KOPT-K1 (cell line): Measurements from ENCODE around the gene NCKAP5.

Experiments used
- H3K27ac ChIP-seq: fragments of 200-600 bp; sonication (generic); 2 replicates; pipeline ENCODE4 v1.5.1; 2016; ENCODE audit warnings: antibody characterized with exemption, mild to moderate bottlenecking, low read depth, low read length; ENCODE audit not compliant: poor library complexity, severe bottlenecking
- H3K36me3 ChIP-seq: fragments of 200-600 bp; sonication (generic); 2 replicates; pipeline ENCODE4 v1.5.1; 2017; ENCODE audit warnings: antibody characterized with exemption, mild to moderate bottlenecking, low read length, moderate library complexity; ENCODE audit not compliant: insufficient read depth
- H3K9me3 ChIP-seq: fragments of 200-600 bp; sonication (generic); 2 replicates; pipeline ENCODE4 v1.5.1; 2017; ENCODE audit warnings: antibody characterized with exemption, low read length, mild to moderate bottlenecking; ENCODE audit not compliant: insufficient read depth, poor library complexity, severe bottlenecking

NCKAP5 gene

GRCh38 chr2:133369901-133370658 lies 198.2 kb downstream of the NCKAP5 start:
- H3K9me3 ChIP-seq: no peaks in the 10 kb centered on the region
- no peak overlapping the region for H3K27ac ChIP-seq
- no peaks in the 10 kb centered on the region for H3K36me3 ChIP-seq

DNA sequence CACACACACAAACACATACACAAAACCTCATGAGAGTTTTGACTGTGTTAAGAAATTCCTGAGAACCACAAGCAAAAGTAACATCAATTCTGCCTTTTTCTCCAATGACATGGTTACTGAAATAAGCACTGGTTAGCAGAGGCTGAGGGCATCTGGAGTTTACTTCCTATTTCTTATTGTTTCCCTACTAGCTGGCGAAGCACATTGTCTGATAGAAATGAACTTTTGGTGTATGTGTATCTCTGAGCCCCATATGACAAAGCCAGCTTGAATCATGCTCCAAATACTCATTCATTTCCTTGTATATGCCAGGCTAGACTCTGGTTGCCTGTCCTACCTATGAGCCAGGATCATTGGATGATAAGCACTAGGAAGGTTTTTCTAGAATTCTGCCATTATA lies 203.1 kb downstream of the NCKAP5 start:
- Histone ChIP-seq H3K9me3 (no peaks in the 10 kb centered on the region), H3K36me3 (no peaks in the 10 kb centered on the region), H3K27ac (no peak overlapping the region)

DNA sequence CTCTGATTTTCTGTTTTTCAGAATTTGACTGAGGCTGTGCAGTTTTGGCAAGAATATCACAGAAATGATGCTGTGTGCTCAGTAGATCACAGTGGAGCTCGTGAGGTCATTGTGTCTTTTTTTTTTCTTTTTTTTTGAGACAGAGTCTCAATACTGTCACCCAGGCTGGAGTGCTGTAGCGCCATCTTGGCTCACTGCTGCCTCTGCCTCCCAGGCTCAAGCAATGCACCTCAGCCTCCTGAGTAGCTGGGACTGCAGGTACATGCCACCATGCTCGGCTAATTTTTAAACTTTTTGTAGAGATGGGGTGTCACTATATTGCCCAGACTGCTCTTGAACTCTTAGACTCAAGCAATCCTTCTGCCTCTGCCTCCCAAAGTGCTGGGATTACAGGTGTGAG lies 203.6 kb downstream of the NCKAP5 start:
- no peaks in the 10 kb centered on the region for H3K9me3 ChIP-seq
- H3K27ac ChIP-seq: no peak overlapping the region
- H3K36me3 ChIP-seq: no peaks in the 10 kb centered on the region

DNA sequence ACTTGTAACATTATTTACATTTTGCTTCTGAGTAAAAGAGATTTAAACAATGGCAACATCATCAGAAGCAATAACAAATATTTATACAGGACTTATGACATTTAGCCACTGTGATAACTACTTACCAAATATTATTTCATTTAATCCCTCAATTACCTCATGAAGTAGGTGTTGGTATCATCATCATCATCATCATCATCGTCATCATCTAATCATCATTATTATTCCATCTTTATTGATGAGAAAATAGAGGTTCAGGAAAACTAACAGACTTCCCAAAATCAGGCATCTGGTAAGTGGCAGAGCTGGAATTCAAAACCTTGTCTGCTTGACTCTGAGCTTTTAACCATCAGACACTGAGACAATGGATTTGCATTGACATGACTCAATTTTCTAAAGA lies 204.4 kb downstream of the NCKAP5 start:
- Histone ChIP-seq H3K36me3 (no peaks in the 10 kb centered on the region), H3K9me3 (no peaks in the 10 kb centered on the region), H3K27ac (no peak overlapping the region)

- Histone ChIP-seq H3K27ac (no peak overlapping the region), H3K9me3 (no peaks in the 10 kb centered on the region)
These were observed 206.2 kb downstream of the NCKAP5 start for GRCh38 chr2:133362061-133362476.

DNA sequence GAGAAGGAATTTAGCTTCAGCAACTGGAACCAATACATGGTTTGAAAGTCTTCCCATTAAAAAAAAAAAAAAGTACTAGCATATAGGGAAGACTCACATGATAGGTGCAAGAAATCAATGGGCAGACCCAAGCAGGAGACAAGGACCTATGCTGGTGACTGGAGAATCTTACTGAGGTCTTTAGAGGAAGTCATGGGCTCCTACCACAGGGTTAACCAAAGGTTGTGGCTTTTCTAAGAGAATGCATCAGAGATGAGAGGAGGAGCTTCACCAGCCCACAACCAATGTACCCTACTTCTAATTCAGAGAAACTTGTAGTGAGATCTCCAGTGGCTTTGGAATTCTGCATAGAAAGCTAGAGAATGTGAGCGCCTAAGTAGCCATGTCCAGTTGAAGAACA lies 207.4 kb downstream of the NCKAP5 start:
- Histone ChIP-seq H3K27ac (no peak overlapping the region), H3K36me3 (no peaks in the 10 kb centered on the region)

More at GRCh38 chr2:133362061-133362476, 206.2 kb downstream of the NCKAP5 start:
- no peaks in the 10 kb centered on the region for H3K36me3 ChIP-seq

DNA sequence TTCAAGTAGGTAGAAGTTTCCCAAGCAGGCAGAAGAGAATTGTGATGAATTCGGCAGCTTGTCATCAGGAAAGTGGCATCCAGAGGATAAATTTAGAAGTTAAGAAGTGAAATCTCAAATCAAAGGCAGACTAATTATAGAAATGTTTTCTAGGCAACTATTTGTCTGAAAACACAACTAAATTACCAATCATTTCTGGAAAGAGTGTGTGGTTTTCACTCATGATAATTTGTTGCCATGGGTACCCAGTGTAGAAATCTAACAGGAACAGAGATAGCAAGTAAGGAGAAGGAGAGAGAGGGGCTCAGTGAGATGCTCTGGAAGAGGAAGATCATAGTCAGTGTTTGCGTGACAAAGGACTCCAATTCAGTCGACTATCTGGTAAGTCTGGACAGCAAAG lies 208.1 kb downstream of the NCKAP5 start:
- Histone ChIP-seq H3K9me3 (no peaks in the 10 kb centered on the region), H3K27ac (no peak overlapping the region), H3K36me3 (no peaks in the 10 kb centered on the region)

More for the DNA sequence above, 207.4 kb downstream of the NCKAP5 start:
- H3K9me3 ChIP-seq: no peaks in the 10 kb centered on the region

DNA sequence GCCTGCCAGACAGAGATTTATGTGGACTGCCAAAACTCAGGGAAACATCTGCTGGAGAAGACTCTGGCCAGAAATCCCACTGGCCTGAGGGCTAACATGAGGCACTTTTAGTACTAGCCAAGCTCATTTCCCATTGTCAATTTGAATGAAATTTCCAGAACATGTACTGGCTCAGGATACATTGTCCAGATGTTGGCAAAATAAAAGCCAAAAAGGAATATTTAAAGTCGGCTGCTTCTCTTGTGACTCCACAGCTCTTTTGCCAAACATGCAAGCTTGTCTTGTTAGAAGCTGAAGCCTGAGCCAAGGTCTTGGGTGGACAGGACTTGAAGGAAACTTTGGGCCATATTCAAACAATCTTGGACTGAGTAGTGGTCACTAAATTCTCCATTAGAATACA lies 215.5 kb downstream of the NCKAP5 start:
- no peaks in the 10 kb centered on the region for H3K36me3 ChIP-seq
- H3K27ac ChIP-seq: no peak overlapping the region
- H3K9me3 ChIP-seq: no peaks in the 10 kb centered on the region

DNA sequence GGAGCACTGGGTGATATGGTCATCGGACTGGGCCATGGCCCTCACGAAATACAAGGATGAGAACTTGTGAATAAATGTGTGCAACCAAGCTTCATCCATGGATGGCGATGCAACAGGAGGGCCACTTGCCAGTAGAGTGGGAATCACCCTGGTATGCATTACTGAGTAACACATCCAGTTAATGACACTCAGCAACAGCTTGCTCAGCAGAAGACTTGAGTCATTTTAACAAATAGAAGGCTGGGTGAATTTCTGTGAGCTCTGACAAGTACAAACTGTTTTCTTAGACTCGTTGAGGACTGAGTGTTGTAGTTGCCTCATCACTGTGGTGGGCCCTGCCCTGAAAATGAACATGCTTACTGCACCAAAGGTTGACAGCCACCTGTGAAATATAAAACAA lies 221.6 kb downstream of the NCKAP5 start:
- Histone ChIP-seq H3K27ac (no peak overlapping the region), H3K9me3 (no peaks in the 10 kb centered on the region), H3K36me3 (no peaks in the 10 kb centered on the region)

DNA sequence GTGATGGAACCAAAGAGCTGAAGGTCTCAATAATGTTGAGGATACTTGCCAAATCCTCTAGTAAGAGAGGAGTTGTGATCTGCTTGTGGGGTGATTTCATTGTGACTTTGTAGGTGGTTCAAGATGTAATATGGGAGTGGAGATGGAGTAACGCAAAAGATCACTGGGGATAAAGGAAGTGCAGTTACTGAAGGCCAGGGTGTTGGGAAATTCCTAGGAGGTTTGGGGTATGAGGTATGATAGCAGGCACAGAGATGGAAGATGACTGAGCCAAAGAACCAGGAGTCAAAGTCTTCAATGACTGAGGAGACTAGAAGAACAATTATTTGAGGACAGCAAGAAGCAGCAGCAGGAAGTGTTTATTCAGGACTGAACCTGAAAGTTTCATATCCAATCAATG lies 222.6 kb downstream of the NCKAP5 start:
- no peaks in the 10 kb centered on the region for H3K36me3 ChIP-seq
- no peaks in the 10 kb centered on the region for H3K9me3 ChIP-seq
- H3K27ac ChIP-seq: no peak overlapping the region

DNA sequence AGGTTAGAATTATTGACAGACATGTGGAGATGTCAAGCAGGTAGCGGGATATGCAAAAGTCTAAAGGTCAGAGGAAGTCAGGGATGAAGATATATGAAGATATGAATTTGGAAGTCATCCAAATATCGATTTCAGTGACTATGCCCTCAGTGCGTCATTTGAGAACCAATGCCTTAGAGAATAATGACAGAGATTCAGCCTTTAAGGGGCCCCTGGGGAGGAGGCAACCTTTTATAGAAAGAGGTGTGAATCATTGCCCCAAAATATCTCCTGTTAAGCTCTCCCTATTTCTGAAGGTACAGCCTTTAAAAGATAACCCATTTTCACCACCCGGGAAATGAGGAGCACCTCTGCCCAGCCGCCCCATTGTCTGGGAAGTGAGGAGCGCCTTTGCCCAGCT lies 223.4 kb downstream of the NCKAP5 start:
- H3K36me3 ChIP-seq: no peaks in the 10 kb centered on the region
- no peak overlapping the region for H3K27ac ChIP-seq
- H3K9me3 ChIP-seq: no peaks in the 10 kb centered on the region

- no peaks in the 10 kb centered on the region for H3K9me3 ChIP-seq
- H3K36me3 ChIP-seq: no peaks in the 10 kb centered on the region
- H3K27ac ChIP-seq: no peak overlapping the region
These were observed 225.3 kb downstream of the NCKAP5 start for GRCh38 chr2:133343018-133343352.

DNA sequence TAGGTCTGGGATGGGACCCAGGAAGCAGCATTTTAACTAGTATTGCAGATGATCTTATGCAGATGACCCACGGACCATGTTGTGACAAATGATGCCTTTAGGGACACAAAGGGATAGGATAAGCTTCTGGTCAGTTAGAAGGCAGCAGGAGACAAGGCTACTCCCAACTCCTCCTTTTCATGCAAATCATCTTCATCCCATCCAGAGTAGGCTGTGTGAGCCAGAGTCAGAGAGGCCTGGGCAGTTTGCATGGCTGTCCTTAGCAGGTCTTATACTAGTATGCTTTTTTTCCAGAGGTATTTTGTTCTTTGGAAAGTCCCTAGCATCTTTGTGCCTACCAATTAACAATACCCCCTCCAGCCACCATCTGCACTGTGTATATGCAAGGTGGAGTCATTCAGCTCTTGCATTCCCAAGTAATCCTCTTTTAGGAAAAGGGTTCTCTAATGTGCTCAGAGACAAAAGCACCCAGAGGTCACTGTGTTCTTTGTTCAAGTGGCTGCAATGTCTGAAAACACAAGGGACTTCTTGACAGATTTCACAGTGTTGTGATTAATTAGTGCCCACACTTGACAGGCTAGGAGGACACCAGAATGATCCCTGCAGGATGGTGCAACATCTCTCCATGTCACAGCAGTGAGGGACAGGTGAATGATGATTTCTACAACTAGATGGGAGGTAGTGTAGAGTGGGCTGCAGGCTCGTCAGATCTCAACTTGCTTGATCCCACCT lies 225.8 kb downstream of the NCKAP5 start:
- Histone ChIP-seq H3K36me3 (no peaks in the 10 kb centered on the region), H3K27ac (no peak overlapping the region), H3K9me3 (no peaks in the 10 kb centered on the region)

GRCh38 chr2:133341575-133341974 lies 226.7 kb downstream of the NCKAP5 start:
- H3K27ac ChIP-seq: no peak overlapping the region
- no peaks in the 10 kb centered on the region for H3K9me3 ChIP-seq
- no peaks in the 10 kb centered on the region for H3K36me3 ChIP-seq

- no peaks in the 10 kb centered on the region for H3K9me3 ChIP-seq
- no peak overlapping the region for H3K27ac ChIP-seq
- H3K36me3 ChIP-seq: no peaks in the 10 kb centered on the region
These were observed 230.0 kb downstream of the NCKAP5 start for GRCh38 chr2:133338224-133338623.

DNA sequence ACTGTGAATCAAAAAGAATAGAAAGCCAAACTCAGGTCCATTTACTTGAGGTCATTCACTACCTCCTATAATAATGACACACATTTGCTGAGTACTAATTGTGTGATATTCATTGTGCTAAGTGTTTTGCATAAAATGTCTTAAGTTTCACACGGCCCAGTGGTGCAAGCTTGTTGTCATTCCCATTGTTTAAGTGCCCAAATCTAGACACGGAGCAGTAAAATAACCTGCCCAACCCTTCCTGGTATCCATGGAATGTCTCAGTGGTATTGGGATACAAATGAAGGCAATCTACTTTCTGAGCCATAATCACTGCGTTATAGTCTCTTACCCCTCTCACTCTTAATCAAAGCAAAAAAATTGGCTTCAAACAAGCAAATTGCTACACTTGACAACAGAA lies 233.3 kb downstream of the NCKAP5 start:
- no peaks in the 10 kb centered on the region for H3K36me3 ChIP-seq
- H3K9me3 ChIP-seq: no peaks in the 10 kb centered on the region
- H3K27ac ChIP-seq: no peak overlapping the region
